Effector CD4-positive, alpha-beta T cell (primary cell): Measurements from ENCODE around the gene AMPD3.

ENCODE experiments used
- DNase-seq: peaks from one replicate; pipeline ENCODE4 v3.0.0-alpha.2; 2020

The AMPD3 gene

GRCh38 chr11:10461276-10461790 lies 6.3 kb downstream of the AMPD3 start:
- DNase-seq = no peak

- no peak for DNase-seq
Measured at GRCh38 chr11:10462746-10463300, 7.8 kb downstream of the AMPD3 start.

DNA sequence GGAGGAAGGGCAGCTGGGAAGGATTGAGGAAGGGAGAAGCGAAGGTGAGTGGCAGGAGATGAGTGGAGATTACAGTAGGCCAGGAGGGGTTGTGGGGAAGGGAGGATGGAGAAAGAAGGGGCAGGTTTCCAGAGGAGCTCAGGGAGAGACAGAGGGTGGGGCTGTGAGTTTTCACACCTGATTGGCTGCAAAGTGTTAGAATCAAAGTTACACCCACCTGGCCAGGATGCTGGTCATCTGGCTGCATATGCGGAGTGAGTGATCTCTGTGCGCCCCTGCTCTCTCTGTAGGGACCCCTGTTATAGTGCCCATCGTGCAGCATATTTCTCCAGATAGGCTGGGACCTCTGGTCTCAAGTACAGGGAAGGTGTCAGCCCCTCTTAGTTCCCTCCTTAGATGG lies 18.3 kb downstream of the AMPD3 start:
- no peak for DNase-seq

- no peak for DNase-seq
Measured at GRCh38 chr11:10474551-10474950, 19.5 kb downstream of the AMPD3 start.

DNA sequence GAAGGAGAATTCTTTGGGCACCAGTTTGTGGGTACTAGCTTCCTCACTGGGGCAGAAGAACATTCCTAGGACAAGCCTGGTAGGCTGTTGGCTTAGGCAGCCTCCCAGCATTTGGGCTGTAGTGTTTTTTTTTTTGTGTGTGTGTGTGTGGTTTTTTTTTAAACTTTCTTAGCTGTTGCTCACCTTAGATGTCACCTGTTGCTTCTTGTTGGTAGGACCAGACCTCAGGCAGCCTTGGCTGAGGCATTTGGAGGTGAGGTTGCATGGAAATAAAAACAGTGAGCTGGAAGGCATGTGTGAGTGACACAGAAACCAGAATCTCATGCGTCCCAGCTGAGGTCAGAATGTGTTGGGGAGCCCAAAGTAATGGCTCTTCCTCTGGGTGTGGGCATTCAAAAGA lies 21.3 kb downstream of the AMPD3 start:
- DNase-seq = no peak

DNA sequence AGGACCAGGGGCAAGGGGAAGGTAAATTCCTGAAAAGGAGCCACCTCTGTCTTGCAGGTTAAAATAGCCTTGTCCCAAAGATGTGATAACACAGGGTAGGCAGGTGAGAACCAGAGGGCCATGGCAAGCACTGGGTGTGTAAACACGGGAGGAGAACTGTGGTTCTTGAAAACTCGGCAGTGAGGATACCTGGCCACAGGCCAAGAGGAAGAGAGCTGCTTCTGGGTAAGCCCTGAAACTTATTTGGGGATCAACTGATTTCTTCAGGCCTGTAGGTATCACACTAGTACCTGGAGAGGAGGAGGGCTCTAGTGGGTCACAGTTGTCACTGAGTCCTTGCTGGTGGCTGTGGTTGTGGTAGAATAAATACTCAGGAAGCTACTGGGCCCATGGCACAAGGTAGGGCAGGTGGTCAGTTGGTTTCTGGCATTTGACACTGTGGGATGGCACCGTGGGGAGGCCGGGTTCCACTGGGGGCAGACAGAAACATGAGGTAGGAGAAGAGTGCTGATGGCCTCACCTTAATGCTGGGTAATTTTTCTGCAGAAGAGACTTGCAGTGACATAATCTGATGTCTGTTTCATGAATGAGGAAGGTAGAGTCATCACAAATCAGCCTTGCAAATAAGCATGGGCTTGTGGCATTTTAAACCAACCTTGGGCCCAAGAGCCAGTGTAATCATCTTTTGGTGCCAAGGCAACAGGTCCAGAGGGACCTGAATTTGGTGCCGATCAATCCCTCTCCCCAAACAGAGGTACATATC lies 22.0 kb downstream of the AMPD3 start:
- no peak for DNase-seq

DNA sequence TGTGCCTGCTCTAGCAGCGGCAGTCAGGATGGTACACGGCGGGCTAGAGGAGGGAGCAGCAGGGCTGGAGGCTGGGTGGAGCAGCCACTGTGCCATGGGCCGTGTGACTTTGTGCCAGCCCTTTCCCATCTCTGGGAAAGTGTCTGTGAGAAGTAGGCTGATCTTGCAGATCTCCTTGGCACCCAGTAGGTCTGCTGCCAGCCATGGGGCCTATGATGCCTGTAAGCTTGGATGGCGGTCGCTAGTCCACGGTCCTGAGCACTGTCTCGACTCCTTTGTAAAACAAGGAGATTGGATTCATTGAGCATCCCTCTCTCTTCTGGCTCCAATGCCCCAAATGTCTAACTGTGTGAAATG lies 22.6 kb downstream of the AMPD3 start:
- DNase-seq = no peak

DNA sequence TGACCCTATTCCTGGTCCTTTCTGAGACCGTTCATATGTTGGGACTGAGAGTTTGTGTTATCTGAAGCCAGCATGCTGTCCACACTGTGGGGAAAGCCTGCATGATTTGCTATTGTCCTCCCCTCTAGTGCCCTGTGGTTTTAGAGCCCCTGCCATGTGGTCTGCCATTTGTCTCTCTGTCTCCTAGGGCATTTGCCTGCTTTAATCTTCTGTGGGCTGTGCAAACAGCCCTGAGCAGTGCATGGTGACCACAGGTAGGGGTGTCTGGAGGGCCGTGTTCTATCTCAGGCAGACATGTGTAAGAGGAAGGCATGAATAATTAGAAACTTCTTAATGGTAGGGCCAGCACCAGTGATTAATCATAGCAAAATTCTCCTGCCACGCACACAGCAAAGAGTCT lies 23.0 kb downstream of the AMPD3 start:
- no peak for DNase-seq

- DNase-seq = no peak
Measured at GRCh38 chr11:10478574-10479550, 23.8 kb downstream of the AMPD3 start.

DNA sequence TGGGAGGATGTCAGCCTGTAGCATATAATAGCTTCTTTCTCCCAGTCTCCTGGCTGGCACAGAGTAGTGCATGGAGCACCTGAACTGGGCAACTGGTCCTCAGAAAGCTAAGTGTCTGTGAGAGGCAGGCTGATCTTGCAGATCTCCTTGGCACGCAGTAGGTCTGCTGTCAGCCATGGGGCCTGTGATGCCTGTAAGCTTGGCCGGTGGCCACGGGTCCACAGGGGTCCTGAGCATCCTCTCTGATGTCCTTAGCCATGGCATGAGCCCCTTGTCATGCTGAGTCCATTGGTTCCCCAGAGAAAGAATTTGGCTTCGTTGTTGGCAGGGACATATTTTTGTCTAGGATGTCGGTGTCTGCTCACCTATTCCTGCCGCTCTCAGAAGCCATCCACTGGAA lies 25.0 kb downstream of the AMPD3 start:
- DNase-seq = no peak

GRCh38 chr11:10480760-10481159 lies 25.7 kb downstream of the AMPD3 start:
- DNase-seq = no peak

GRCh38 chr11:10481560-10482349 lies 26.7 kb downstream of the AMPD3 start:
- no peak for DNase-seq

- DNase-seq = no peak
Measured at GRCh38 chr11:10483174-10483573, 28.1 kb downstream of the AMPD3 start.

DNA sequence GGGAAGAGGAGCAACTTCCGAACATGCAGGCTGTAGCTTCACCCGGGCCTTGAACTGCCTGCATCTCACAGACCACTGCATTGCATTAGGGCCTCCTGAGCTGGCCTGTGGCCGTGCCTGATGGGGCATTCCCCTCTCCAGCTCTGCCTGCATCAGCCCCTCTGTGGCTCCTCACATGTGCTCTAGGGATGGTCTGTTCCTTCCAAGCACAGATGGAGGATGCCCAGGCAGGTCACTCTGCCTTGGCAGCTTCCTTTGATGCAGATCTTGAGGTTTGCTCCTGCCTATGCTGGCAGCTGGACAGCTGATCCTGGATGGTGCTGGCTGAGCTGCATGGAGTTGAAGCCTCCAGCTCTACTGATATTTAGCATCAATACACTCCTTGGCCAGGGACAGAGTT lies 28.5 kb downstream of the AMPD3 start:
- DNase-seq = no peak

DNA sequence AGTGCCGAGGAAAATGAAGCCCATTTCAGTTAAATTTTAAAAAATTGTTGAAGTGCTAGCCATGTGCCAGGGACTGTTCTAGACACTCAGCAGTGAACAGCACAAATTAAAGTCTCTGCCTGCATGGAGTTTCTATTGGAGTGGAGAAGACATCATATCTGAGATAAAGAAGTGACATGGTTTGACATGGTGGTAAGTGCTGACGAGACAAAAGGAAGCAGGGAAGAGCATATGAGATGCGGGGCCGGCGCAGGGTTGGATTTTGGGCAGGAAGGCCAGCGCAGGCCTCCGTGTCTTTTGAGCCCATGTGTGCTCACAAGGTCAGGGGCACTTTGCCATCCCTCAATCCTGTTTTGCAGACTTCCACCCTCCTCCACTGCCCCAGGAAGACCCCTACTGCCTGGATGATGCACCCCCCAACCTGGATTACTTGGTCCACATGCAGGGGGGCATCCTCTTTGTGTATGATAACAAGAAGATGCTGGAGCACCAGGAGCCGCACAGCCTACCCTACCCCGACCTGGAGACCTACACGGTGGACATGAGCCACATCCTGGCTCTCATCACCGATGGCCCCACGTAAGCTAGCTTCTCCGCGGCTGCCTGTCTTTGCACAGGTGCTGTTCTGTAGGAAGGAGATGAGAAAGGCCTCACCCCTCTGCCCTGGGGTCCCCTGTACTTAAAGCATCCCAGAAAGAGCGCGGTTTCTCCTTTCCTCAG lies 29.6 kb downstream of the AMPD3 start:
- DNase-seq = no peak

DNA sequence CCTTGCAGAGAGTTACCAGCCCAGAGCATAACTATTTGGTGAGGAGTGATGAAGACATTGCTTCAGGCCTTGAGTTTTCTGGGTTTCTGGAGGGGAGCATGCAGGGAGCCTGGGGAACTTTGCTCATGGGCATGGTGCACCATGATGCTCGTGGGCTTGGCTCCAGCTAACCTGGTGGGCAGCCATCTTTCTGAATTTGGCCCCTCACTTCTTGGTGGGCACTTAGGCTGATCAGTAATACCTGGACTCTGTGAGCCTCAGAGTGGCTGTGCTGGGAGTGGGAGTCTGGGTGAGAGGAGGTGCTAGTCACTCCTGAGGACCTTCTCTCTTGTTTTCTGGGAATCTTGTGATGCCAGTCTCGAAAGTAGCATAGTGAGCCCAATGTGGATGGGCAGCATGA lies 30.6 kb downstream of the AMPD3 start:
- no peak for DNase-seq

GRCh38 chr11:10486161-10486840 lies 31.2 kb downstream of the AMPD3 start:
- DNase-seq = no peak

DNA sequence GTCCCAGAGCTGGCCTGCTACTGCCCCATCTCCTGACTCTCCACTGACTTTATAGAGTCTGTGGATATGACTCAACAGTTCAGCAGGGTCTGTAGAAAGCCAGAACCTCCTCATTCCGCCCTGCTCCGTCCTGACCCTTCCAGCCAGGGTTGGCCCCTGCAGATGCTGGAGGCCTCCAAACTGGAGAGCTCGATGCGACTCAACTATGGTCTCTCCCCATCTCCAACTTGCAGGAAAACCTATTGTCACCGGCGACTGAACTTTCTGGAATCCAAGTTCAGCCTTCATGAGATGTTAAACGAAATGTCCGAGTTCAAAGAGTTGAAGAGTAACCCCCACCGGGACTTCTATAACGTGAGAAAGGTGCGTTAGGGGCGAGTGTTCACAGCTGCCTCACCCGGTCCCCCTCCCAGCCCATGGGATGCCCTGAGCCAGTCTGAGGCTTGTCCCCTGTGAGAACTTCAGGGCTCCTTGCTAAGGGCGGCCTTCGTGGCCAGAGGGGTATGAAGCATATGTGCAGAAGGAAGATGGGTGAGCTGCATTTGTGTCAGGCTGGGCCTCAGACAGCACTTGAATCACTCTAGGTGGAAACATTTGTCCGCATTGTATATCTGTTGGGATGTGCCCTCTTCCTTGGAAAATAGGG lies 32.1 kb downstream of the AMPD3 start:
- no peak for DNase-seq

DNA sequence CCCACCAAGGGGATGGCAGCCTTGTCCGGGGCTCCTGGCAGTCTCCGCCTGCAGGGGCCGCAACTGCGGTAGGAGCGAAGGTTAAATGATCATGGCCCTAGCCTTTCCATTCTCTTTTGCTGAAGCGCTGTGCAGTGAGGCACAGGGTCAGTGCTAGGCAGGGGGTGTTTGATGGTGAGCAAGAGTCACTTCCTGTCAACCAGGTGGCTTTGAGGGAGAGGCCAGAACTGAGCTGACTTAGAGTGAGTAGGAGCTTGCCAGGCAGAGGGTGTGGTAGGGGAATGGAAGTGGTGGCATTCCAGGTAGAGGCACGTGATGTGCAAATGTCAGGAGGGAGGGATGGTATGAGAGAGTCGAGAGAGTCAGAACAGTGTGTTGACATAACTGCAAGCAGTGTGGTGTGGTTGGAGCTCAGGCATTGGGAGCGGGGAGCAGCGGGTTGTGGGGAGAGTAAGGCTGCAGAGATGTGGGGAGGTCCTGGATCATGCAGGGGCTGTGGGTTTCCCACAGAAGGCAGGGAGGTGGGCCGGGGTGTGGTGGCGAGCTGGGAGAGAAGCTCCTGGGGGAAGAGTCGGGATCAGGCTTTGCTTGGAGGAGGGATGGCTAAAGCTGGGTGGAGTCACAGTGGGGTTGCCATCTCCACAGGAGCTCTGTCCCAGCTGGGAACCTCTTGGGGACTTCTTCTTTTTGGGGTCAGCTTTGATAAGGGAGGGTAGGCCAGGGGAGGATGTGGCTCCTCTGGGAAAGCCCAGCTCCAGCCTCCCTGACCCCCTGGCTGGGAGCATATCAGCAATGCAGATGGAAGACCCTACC lies 33.3 kb downstream of the AMPD3 start:
- no peak for DNase-seq
